ENCODE results near the gene NPTN. TPM values are rescaled to one million over a fixed set of nuclear protein-coding genes. Genes with fewer than 3 reads are reported as not detected.
"Not testable (repeated sequence)": the region's sequence is repeated elsewhere in the genome, so short reads cannot be mapped to it uniquely, and the experiment has no call there.

NPTN gene
- total and polyA plus RNA-seq, 11 donors, result 89.3 to 264 (median 197) TPM

- ATAC-seq (peak in 1 of 4 donors; percentile 65), DNase-seq (no peak)
- Histone ChIP-seq H3K27ac (peak overlapping the region in 1 of 12 donors; percentile 40), H3K4me3 (no peak overlapping the region), H3K9me3 (no peaks in the 10 kb centered on the region), H3K36me3 (no peaks in the 10 kb centered on the region), H3K4me1 (peaks cover 0 to 15% (median 0%) of the 10 kb centered on the region in 12 donors), H3K27me3 (peaks cover 0 to 6% (median 0%) of the 10 kb centered on the region in 9 donors)
- intact Hi-C loops (cut with DNase I), result no loop called here
- no peak for TF ChIP-seq CTCF (IDR thresholded peaks at IDR 0.05)
- no peak for TF ChIP-seq POLR2A (IDR thresholded peaks at IDR 0.05)
- WGBS, 4 donors, result 52 to 84% (median 66%) methylated on average over 3 of the region's 3 CpGs
These were observed 17.4 kb upstream of the NPTN start for GRCh38 chr15:73650416-73651126.

- Histone ChIP-seq H3K36me3 (no peaks in the 10 kb centered on the region), H3K4me1 (peaks cover 0 to 15% (median 0%) of the 10 kb centered on the region in 12 donors), H3K27ac (no peak overlapping the region), H3K9me3 (no peaks in the 10 kb centered on the region), H3K27me3 (peaks cover 0 to 6% (median 0%) of the 10 kb centered on the region in 9 donors), H3K4me3 (no peak overlapping the region)
- DNase-seq (no peak), ATAC-seq (no peak)
- 75 to 89% (median 86%) methylated on average over 2 of the region's 2 CpGs for WGBS, 4 donors
- TF ChIP-seq POLR2A (IDR thresholded peaks at IDR 0.05), result no peak
- no peak for TF ChIP-seq CTCF (IDR thresholded peaks at IDR 0.05)
- intact Hi-C loops (cut with DNase I), result no loop called here
These were observed 14.8 kb upstream of the NPTN start for GRCh38 chr15:73648014-73648295.

- 79 to 83% (median 80%) methylated on average over 6 of the region's 6 CpGs for WGBS, 4 donors
- no peak for ATAC-seq
- TF ChIP-seq POLR2A (IDR thresholded peaks at IDR 0.05) (no peak), CTCF (IDR thresholded peaks at IDR 0.05) (no peak)
These were observed 14.2 kb upstream of the NPTN start for GRCh38 chr15:73647259-73648013.

GRCh38 chr15:73639464-73639863 lies 6.3 kb upstream of the NPTN start:
- not testable (repeated sequence) for H3K36me3 ChIP-seq, H3K27ac ChIP-seq, H3K9me3 ChIP-seq, ATAC-seq, DNase-seq, H3K4me3 ChIP-seq, H3K27me3 ChIP-seq
- 74 to 84% (median 79%) methylated on average over 5 of the region's 5 CpGs for WGBS, 4 donors
- peaks cover 0 to 11% (median 0%) of the 10 kb centered on the region in 12 donors for H3K4me1 ChIP-seq
- intact Hi-C loops (cut with DNase I), result loop anchor here (5.0 to 10.0 kb wide), 9 partner anchors 43 to 337 kb away; partner anchors contain the start of gene CD276 (in 3 of the 10)

More at GRCh38 chr15:73647259-73648013, 14.2 kb upstream of the NPTN start:
- Histone ChIP-seq H3K36me3 (no peaks in the 10 kb centered on the region), H3K27me3 (peaks cover 0 to 6% (median 0%) of the 10 kb centered on the region in 9 donors), H3K4me1 (peaks cover 0 to 15% (median 0%) of the 10 kb centered on the region in 12 donors), H3K27ac (no peak overlapping the region), H3K9me3 (no peaks in the 10 kb centered on the region), H3K4me3 (no peak overlapping the region)
- no peak for DNase-seq
- intact Hi-C loops (cut with DNase I), result no loop called here
